Hematopoietic multipotent progenitor cell treated with erythropoietin and hydrocortisone succinate and interleukin-3 and kit ligand, for 8 days (in vitro differentiated cells): ENCODE data around the gene KCNH3.

ENCODE experiments used
- DNase-seq: peaks from one replicate; pipeline ENCODE4 v3.0.0-alpha.2; 2015

KCNH3 gene

GRCh38 chr12:49546481-49546880 is 7.7 kb downstream of the KCNH3 start:
- DNase-seq = no peak

GRCh38 chr12:49547090-49547690 is 8.4 kb downstream of the KCNH3 start:
- no peak for DNase-seq

DNA sequence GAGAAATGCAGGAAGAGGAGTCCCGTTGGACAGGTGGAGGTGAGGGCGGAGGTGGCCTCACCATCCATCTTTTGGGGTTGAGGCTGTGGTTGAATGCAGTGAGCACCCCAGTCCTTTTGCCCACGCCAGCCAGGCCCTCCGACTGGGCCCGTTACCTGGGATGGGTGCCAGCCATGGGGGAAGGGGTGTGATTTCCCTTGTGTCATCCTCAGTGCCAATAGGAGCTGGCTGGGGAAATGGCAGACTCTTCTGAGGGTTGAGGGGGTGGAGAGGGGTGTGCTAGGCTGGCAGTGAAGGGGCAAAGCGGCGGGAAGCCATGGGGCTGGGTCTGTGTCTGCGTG is 9.6 kb downstream of the KCNH3 start:
- no peak for DNase-seq

DNA sequence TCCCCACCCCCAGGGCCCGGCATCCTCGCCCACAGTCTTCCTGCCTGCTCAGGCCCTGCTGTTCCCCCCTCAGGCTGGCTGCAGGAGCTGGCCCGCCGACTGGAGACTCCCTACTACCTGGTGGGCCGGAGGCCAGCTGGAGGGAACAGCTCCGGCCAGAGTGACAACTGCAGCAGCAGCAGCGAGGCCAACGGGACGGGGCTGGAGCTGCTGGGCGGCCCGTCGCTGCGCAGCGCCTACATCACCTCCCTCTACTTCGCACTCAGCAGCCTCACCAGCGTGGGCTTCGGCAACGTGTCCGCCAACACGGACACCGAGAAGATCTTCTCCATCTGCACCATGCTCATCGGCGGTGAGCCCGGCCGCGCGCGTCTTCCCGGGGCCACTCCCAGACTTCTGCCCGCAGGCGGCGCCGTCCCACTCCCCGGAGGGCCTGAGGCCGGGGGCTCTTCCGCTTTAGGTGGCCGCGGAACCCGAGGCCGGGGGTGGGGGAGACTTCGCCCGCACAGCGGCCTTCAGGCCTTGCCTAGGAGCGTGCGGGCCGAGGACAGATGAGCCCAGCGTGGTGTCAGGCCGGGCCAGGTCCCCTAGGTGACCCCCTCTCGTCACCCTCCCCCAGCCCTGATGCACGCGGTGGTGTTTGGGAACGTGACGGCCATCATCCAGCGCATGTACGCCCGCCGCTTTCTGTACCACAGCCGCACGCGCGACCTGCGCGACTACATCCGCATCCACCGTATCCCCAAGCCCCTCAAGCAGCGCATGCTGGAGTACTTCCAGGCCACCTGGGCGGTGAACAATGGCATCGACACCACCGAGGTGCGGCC is 10.2 kb downstream of the KCNH3 start:
- no peak for DNase-seq

- no peak for DNase-seq
Observed at GRCh38 chr12:49549735-49550692, 11.2 kb downstream of the KCNH3 start.

DNA sequence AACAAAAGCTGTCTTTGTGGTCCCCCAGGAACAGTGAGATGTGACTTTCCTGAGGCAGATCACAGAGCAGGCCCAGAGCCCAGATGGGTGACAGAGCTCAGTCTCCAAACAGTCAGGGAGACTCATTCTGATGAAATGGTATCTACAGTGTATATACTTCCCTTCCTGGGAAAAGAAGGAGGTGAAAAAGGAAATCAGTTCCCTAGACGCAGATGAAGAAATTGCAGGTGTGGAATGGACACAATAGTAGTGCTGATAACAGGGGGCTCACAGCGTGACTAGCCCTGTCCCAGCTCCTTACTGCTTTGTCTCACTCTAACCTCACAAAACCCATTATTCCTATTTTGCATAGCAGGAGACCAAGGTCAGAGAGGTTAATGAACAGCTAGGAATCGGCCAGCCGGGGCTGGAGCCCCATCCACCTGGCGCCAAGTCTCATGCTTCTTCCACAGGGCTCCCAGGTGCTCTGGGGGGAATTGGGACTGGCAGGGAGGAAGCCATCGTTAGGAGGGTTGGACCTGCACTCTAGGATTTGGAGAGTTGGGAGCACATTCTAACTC is 11.9 kb downstream of the KCNH3 start:
- no peak for DNase-seq

DNA sequence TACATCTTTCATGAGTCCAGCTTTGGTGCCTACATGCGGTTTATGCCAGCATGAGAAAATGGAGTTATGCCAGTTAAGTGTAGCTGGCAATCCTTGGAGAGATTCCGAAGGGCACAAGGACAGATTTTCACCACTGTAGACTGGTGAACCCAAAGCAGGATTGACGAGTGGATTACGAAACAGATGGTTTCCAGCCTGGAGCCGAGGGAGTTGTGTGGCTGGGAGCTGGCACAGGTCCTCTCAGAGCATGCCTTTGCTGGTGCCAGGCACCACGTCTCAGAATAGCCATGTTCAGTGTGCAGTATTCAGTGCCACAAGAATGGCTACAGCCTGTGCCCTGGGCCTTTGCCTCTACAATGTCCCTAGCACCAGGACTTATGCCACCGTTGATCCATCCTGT is 13.2 kb downstream of the KCNH3 start:
- DNase-seq = no peak

DNA sequence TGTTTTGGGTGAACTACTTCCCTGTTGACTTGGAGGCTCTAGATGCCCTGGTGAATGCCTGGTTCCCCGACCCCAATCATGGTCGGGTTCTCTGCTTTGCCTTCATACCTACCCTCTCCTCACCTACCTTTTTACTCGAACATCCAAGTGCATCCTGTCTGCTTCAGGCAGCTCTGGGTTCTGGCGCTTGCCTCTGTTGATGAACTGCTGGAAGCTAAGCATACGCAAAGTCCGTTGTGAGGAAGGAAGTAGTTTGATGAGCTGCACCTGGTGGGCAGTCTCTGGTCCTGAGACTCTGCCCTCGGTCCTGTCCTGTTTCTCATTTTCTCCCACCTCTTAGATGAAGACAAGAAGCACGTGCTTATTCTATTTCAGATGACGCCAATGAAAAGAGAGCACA is 13.6 kb downstream of the KCNH3 start:
- DNase-seq = no peak

- DNase-seq = no peak
Observed at GRCh38 chr12:49552899-49553298, 14.1 kb downstream of the KCNH3 start.

DNA sequence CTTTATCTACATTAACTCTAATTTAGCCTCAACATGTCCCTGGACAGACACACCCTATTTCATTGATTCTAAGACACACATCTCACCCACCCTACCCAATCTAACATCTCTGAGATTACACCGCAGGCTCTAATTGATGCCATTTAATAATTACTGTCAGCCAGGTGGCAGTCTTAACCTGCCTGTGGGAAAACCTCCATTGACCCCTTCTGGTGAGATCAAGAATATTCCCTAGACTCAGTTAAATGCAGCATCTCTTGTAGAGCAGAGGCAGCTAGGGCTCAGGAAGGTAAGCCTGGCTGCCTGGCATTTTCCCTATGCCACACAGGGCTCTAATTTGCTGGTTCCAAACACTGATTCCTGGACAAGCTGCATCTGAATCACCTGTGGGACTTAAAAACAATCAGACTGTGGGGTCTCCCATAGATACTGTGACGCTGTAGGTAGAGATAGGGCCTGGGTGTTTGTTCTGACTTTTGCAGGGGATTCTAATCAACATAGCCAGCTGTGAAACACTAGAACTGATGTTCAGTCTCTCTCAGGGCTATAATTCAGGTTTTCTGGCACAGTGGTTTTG is 14.8 kb downstream of the KCNH3 start:
- peak; percentile 67 for DNase-seq

DNA sequence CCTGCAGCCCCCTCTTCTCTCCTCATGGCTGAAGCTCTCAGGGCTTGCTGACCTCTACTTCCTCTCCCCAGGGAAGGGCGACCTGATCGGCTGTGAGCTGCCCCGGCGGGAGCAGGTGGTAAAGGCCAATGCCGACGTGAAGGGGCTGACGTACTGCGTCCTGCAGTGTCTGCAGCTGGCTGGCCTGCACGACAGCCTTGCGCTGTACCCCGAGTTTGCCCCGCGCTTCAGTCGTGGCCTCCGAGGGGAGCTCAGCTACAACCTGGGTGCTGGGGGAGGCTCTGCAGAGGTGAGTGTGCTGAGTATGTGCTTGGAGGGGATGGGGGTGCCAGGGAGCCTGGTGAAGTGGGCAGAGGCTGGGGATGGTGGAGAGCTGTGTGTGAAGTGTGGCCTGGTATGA is 15.4 kb downstream of the KCNH3 start:
- no peak for DNase-seq

- DNase-seq = no peak
Observed at GRCh38 chr12:49555631-49556390, 17.0 kb downstream of the KCNH3 start.

DNA sequence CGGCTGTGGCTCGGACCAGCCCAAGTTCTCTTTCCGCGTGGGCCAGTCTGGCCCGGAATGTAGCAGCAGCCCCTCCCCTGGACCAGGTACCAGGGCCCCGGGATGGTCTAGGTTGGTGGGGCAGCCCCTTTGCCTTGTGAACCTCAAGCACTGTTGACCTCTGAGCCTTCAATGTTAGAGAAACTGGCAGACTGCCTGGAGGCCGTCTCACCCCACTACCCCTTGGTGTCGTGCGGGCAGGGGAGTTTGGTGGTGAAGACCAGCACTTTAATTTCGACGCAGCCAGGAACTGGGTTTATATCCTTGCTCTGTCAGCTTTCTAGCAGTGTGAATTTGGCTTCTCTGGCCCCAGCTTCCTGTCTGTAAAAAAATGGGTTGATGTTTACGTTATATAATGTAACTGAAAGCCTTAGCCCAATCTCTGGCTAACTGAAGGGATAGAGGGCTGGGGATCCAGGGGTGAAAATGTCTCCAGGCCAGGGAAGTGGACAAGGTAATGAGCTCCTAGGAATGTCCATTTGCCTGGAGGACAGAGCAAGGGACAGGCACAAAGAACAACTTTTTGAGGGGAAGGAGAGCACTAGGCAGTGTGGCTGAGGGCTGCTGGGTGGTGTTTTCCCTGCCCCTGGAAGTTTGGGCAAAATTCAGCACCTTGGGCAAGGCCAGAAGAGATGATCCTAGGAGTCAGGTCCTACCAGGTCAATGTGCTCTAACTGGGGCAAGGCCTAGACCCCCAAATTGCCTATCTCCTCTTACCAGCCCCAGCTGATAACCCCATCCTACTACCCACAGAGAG is 17.8 kb downstream of the KCNH3 start:
- no peak for DNase-seq

DNA sequence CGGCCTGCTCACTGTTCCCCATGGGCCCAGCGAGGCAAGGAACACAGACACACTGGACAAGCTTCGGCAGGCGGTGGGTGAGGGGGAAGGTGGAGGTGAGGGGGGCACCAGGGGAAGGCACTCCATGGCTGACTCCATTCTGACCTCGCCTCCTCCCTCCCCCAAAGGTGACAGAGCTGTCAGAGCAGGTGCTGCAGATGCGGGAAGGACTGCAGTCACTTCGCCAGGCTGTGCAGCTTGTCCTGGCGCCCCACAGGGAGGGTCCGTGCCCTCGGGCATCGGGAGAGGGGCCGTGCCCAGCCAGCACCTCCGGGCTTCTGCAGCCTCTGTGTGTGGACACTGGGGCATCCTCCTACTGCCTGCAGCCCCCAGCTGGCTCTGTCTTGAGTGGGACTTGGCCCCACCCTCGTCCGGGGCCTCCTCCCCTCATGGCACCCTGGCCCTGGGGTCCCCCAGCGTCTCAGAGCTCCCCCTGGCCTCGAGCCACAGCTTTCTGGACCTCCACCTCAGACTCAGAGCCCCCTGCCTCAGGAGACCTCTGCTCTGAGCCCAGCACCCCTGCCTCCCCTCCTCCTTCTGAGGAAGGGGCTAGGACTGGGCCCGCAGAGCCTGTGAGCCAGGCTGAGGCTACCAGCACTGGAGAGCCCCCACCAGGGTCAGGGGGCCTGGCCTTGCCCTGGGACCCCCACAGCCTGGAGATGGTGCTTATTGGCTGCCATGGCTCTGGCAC is 18.5 kb downstream of the KCNH3 start:
- DNase-seq = no peak

- no peak for DNase-seq
Observed at GRCh38 chr12:49557917-49558215, 19.0 kb downstream of the KCNH3 start.

DNA sequence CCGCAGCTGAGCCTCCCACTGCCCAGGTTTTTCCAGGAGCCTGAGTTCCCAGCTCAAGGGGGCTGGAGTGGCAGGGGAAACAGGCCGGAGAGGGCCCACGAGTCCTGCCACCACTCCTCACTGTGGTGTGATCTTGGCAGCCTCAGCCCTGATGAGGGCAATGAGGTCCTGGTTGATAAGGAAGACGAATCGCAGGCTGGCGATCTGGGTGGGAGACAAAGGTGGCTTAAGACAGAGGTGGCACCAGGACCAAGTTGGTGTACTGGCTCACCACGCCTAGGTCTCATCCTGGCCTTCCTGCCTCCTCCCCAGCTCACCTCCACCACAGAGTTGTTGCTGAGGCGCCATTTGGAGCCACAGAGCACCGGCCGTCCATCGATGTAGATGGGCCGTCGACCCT is 19.7 kb downstream of the KCNH3 start:
- peak; percentile 56 for DNase-seq

GRCh38 chr12:49559011-49559675 is 20.3 kb downstream of the KCNH3 start:
- DNase-seq = no peak

DNA sequence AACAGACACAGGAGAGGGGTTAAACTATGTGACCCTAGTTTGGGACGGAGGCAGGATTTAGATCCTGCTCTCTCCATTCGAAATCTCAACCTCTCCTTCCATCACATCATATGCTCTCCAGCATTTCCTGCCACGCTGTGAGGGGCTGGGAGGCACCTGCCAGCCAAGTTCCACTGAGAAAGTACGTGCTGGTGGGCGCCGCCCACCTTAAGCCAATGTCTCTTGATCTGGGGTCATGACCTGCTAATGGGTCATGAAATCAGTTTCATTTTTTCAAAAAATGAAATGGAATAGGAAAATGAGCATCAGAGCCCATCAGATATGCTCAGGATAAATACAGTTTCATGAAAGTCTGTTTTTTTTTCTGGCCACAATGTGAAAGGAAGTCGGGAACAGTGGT is 21.9 kb downstream of the KCNH3 start:
- DNase-seq = no peak

DNA sequence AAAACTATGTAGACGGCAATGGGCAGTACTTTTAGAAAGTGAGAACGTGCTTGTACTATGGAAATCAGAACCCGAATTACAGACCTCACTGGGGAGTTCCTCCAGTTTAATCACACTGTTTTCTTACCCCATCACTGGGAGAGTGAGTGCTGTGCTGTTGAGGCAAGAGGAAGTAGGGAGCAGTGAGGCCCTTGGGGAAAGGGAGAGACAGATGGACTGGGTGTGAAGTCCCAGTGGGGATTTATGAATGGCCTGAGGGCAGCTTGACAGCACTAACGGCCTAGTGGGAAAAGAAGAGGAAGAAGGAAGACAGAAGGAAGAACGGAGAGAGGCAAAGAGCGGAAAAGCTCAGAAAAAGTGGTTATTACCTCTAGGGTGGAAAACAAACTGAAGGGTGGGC is 23.4 kb downstream of the KCNH3 start:
- DNase-seq = no peak

GRCh38 chr12:49562831-49563230 is 24.0 kb downstream of the KCNH3 start:
- DNase-seq = no peak
